Right ventricle myocardium inferior (tissue), 1 donor: ENCODE results near the gene AFF3. TPM values are rescaled to one million over a fixed set of nuclear protein-coding genes. Genes with fewer than 3 reads are reported as not detected.
A peak's percentile ranks its signal among the peaks of the same experiment; 100 is the strongest.
"Not testable (repeated sequence)": the region's sequence is repeated elsewhere in the genome, so short reads cannot be mapped to it uniquely, and the experiment has no call there.

Source experiments
- ATAC-seq: fragments of 200-7000 bp; cut with Tn5 transposase; one replicate; pipeline ENCODE4 v1.9.1; 2020; ENCODE audit warnings: mild to moderate bottlenecking, moderate library complexity
- DNase-seq: peaks from one replicate; pipeline ENCODE4 v3.0.0; 2021; ENCODE audit errors: missing footprints
- intact Hi-C: fragments of 100-400 bp; cut with DNase I; formaldehyde crosslinking; loops from one replicate; pipeline ENCODE4 v1.11.0; 2022
- total RNA-seq: library from RNA; stranded (reverse); fragmentation: NEBNext Ultra II Directional; extraction: Animal tissue kit (Norgen Biotek cat#: 25700); gene quantifications from one replicate; pipeline ENCODE4 v1.2.1, GENCODE V29; 2021
- donor health status: DM: no; HTN: yes; CAD: no; lungs with severe emphysema.

AFF3 gene
- total RNA-seq, 1 donor from 2014 or later = 6.8 TPM

GRCh38 chr2:99666256-99666655 lies 476.1 kb downstream of the AFF3 start:
- DNase-seq (no peak), ATAC-seq (no peak)
- intact Hi-C loops = no loop called here

- DNase-seq = no peak
- no peak for ATAC-seq
- intact Hi-C loops = no loop called here
Observed at GRCh38 chr2:99663641-99664040, 478.7 kb downstream of the AFF3 start.

- intact Hi-C loops = no loop called here
- DNase-seq (no peak), ATAC-seq (peak; percentile 91)
Observed at GRCh38 chr2:99662761-99663341, 479.5 kb downstream of the AFF3 start.

- DNase-seq, intact Hi-C loops, ATAC-seq: not testable (repeated sequence)
Observed at GRCh38 chr2:99661761-99662160, 480.6 kb downstream of the AFF3 start.

GRCh38 chr2:99660616-99661406 lies 481.6 kb downstream of the AFF3 start:
- intact Hi-C loops = no loop called here

GRCh38 chr2:99659874-99660273 lies 482.5 kb downstream of the AFF3 start:
- peak; percentile 52 for ATAC-seq
- DNase-seq = no peak
- intact Hi-C loops = no loop called here

More at GRCh38 chr2:99660616-99661406, 481.6 kb downstream of the AFF3 start:
- no peak for DNase-seq
- peak; percentile 31 for ATAC-seq

- intact Hi-C loops = loop anchor here (1.0 kb wide), 1 partner anchor 42 kb away; no protein-coding TSS in a partner anchor
- no peak for ATAC-seq
Observed at GRCh38 chr2:99657691-99658258, 484.6 kb downstream of the AFF3 start.

GRCh38 chr2:99656994-99657393 lies 485.4 kb downstream of the AFF3 start:
- DNase-seq = no peak
- intact Hi-C loops = loop anchor here (1.0 kb wide), 1 partner anchor 42 kb away; no protein-coding TSS in a partner anchor
- peak; percentile 75 for ATAC-seq

More at GRCh38 chr2:99657691-99658258, 484.6 kb downstream of the AFF3 start:
- DNase-seq = no peak

GRCh38 chr2:99653433-99653832 lies 489.0 kb downstream of the AFF3 start:
- ATAC-seq = no peak
- intact Hi-C loops = no loop called here

GRCh38 chr2:99652862-99653261 lies 489.5 kb downstream of the AFF3 start:
- ATAC-seq = no peak
- DNase-seq = no peak
- intact Hi-C loops = no loop called here

More at GRCh38 chr2:99653433-99653832, 489.0 kb downstream of the AFF3 start:
- no peak for DNase-seq

- DNase-seq (no peak), ATAC-seq (no peak)
- intact Hi-C loops = no loop called here
Observed at GRCh38 chr2:99651930-99652670, 490.3 kb downstream of the AFF3 start.

GRCh38 chr2:99648906-99649789 lies 493.2 kb downstream of the AFF3 start:
- ATAC-seq (no peak), DNase-seq (no peak)
- intact Hi-C loops = no loop called here

- ATAC-seq (peak; percentile 76), DNase-seq (no peak)
- intact Hi-C loops = no loop called here
Observed at GRCh38 chr2:99648178-99648844, 494.1 kb downstream of the AFF3 start.

GRCh38 chr2:99645960-99646359 lies 496.4 kb downstream of the AFF3 start:
- intact Hi-C loops = no loop called here
- ATAC-seq (no peak), DNase-seq (no peak)

- peak; percentile 49 for ATAC-seq
- intact Hi-C loops = no loop called here
Observed at GRCh38 chr2:99644419-99644787, 498.0 kb downstream of the AFF3 start.

GRCh38 chr2:99643787-99644418 lies 498.5 kb downstream of the AFF3 start:
- DNase-seq (no peak), ATAC-seq (no peak)
- intact Hi-C loops = no loop called here

More at GRCh38 chr2:99644419-99644787, 498.0 kb downstream of the AFF3 start:
- DNase-seq = no peak

GRCh38 chr2:99641999-99642398 lies 500.4 kb downstream of the AFF3 start:
- ATAC-seq (no peak), DNase-seq (no peak)
- intact Hi-C loops = no loop called here
